Urothelium cell line (cell line): ENCODE measurements around the gene RHOT1.
"Not testable (repeated sequence)": the region's sequence is repeated elsewhere in the genome, so short reads cannot be mapped to it uniquely, and the experiment has no call there.

Experiments used
- DNase-seq: peaks from one replicate; pipeline ENCODE4 v3.0.0; 2011; ENCODE audit warnings: low spot score, mixed read lengths
- FAIRE-seq: peaks from 2 replicates; lab custom pipeline; 2011; peaks lifted over from hg19 to GRCh38; lab: Jason Lieb, UNC

RHOT1 gene

GRCh38 chr17:32123782-32124181 lies 18.5 kb upstream of the RHOT1 start:
- FAIRE-seq (no peak), DNase-seq (no peak)

DNA sequence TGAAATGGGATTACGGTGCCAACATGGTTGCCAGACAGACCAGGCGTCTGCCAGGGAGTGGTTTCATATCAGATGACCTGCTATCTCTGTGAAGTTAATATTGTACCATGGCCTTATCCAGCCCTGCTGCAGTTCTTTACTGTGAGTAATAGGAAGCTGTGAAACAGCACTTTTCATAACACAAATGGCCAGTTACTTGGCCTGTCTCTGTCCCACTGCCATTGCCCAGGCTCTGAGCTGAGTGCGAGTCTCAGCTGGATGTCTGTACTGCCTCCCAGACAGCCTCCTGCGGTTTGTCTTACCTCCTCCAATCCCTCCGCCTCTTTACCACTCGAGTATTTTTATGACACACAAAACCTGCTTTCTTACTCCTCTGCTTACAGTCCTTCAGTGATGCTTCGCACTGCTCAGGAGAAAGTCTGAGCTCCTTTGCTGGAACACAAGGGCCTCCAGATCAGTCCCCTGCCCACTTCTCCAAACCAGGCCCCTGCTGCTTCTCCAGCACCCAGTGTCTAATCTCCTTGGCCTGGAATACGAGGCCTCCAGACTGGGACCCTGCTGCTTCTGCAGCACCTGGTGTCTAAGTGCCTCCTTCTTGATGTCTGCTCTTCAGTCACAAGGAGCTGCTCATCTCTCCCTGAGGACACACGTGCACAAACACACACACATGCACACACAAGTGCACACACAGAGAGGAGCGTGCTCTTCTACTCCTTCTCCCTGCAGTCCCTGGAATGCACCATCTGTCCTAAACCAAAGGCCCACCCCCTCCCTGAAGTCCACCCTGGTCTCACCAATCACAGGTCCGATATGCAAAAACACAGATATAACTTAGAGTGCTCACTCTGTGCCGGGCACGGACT lies 17.1 kb upstream of the RHOT1 start:
- FAIRE-seq (no peak), DNase-seq (no peak)

- FAIRE-seq (no peak), DNase-seq (no peak)
These were observed 16.5 kb upstream of the RHOT1 start for GRCh38 chr17:32125848-32126153.

DNA sequence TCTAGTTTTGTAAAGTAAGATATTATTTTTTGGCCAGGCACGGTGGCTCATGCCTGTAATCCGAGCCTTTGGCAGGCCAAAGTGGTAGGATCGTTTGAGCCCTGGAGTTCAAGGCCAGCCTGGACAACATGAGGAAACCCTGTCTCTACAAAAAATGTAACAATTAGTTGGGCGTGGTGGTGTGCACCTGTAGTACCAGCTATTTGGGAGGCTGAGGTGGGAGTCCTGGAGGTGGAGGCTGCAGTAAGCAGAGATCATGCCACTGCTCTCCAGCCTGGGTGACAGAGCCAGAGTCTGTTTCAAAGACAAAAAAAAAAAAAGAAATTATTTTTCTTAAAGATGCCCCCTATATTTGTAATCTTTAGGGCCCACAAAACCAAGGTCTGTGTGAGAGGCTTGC lies 16.0 kb upstream of the RHOT1 start:
- DNase-seq = no peak
- FAIRE-seq = no peak

- no peak for FAIRE-seq
- no peak for DNase-seq
These were observed 15.6 kb upstream of the RHOT1 start for GRCh38 chr17:32126746-32127145.

DNA sequence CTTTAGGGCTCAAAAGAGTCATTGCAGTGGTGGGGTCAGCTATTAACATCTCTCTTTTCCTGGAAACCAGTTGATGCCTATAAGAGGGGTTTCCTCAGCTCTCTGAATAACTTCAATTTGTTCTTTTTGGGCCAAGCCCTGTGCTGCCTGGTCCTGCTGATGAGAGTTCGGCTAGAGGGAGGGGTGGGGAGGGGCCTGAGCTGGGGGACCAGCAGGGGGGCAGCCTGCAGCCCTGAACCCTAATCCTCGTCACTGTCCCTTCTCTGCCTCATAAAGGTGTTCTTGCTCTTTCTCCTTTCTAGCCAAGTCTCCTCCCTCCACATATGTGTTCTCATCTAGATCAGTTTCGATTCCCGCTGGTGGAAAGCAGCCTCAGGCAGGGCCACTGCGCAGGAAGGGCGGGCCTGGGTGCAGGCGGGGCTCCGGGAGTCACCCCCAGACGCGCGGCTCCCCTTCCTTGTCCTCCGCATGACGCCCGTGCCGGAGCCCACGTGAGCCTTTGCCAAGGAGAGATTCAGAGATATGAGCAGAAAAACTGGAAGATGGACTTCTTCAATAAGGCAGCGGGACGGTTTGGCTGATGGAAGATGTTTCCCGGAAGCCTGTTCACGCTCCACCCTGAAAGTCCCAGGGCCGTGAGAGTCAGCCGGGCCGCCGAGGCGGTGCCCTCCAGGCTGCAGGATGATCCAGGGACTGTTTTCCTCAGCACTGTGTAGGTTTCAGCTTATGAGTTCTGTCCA lies 15.0 kb upstream of the RHOT1 start:
- peak; percentile 13 for FAIRE-seq

GRCh38 chr17:32128470-32128869 lies 13.8 kb upstream of the RHOT1 start:
- DNase-seq, FAIRE-seq: not testable (repeated sequence)

More for the DNA sequence above, 15.0 kb upstream of the RHOT1 start:
- DNase-seq = peak; percentile 73

GRCh38 chr17:32135497-32136117 lies 6.7 kb upstream of the RHOT1 start:
- FAIRE-seq = not testable (repeated sequence)

GRCh38 chr17:32136856-32137255 lies 5.4 kb upstream of the RHOT1 start:
- FAIRE-seq = no peak

More at GRCh38 chr17:32135497-32136117, 6.7 kb upstream of the RHOT1 start:
- not testable (repeated sequence) for DNase-seq

GRCh38 chr17:32139504-32139903 lies 2.8 kb upstream of the RHOT1 start:
- not testable (repeated sequence) for DNase-seq, FAIRE-seq

More at GRCh38 chr17:32136856-32137255, 5.4 kb upstream of the RHOT1 start:
- no peak for DNase-seq

- no peak for DNase-seq
- FAIRE-seq = no peak
These were observed 1.0 kb upstream of the RHOT1 start for GRCh38 chr17:32141258-32141657.

DNA sequence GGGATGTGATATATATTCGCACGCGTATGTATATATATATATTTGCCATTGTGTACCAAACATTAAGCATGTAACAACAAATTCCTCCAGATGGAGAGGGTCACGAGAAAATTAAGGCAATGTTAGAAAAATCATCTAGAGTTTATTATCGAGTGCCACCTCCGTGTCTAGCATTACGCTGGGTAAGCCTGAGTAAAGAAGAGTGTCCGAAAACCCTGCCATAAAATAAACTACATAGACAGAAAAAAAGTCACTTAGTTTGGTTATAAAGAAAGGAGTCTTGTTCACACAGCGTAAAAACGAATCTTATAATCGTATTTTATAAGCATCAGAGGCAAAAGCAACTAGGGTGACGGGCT lies 644 bp upstream of the RHOT1 start:
- no peak for DNase-seq
- FAIRE-seq = no peak

DNA sequence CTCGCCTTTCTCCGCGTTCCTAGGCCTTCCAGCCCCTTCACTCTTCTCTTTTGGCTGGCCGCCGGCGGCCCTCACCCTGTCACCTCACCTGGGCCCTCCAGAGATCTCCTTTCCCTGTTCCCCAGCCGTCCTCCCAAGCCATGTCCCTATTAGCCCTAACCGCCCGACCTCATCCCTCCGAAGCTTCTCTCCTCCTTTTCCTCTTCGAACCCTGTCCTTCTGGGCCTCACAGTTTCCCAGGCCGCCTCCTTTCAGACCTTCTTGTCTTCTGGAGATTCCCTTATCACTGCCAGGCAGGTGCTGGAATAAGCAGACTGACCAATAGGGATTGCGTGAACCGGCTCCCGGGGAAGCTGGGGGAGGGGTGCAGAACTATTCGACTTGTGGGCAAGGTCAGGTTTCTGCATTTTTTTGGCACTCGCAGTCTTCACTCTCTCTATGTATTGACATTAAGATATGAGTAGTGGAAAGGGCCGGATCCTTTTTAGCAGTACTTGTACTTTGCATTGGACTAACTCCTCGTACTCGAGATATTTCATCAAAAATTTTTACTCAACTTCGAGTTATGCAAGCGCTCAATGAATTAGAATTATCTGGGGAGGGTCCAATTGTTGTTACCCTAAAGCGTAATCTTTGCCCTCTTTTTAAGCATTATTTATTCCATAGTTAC lies 690 bp downstream of the RHOT1 start:
- FAIRE-seq (no peak), DNase-seq (peak; percentile 52)

GRCh38 chr17:32143527-32143870 lies 1.2 kb downstream of the RHOT1 start:
- no peak for FAIRE-seq

DNA sequence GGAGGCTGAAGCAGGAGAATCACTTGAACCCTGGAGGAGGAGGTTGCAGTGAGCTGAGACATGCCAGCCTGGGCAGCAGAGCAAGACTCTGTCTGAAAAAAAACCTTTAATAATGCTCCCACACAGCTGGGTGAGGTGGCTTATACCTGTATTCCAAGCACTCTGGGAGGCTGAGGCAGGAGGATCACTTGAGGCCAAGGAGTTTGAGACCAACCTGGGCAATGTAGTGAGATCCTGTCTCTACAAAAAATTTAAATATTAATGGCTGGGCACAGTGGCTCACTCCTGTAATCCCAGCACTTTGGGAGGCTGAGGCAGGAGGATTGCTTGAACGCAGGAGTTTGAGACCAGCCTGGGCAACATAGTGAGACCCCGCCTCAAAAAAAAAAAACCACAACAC lies 2.1 kb downstream of the RHOT1 start:
- DNase-seq, FAIRE-seq: not testable (repeated sequence)

More at GRCh38 chr17:32143527-32143870, 1.2 kb downstream of the RHOT1 start:
- DNase-seq = no peak

DNA sequence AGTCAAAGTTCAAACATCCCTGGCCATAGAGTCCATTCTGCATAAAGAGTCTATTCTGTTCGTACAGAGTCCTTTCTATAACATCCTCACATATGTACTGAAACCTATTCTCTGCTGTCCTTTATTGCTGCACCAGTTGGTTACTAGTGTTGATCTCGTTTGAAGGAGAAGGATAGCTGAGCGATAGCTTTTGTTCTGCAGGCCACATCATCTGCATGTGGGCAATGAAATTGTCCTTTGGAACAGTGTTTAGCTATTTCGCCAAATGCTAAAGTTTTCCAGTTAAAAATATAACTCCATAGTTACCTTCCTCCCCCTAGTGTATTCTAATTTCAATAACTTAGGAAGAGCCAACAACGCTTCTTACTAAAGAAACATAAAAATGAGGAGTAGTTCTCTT lies 6.0 kb downstream of the RHOT1 start:
- DNase-seq = no peak

GRCh38 chr17:32150358-32150757 lies 8.1 kb downstream of the RHOT1 start:
- no peak for DNase-seq
- no peak for FAIRE-seq

More for the DNA sequence above, 6.0 kb downstream of the RHOT1 start:
- no peak for FAIRE-seq

- FAIRE-seq = no peak
- no peak for DNase-seq
These were observed 9.8 kb downstream of the RHOT1 start for GRCh38 chr17:32152130-32152529.

DNA sequence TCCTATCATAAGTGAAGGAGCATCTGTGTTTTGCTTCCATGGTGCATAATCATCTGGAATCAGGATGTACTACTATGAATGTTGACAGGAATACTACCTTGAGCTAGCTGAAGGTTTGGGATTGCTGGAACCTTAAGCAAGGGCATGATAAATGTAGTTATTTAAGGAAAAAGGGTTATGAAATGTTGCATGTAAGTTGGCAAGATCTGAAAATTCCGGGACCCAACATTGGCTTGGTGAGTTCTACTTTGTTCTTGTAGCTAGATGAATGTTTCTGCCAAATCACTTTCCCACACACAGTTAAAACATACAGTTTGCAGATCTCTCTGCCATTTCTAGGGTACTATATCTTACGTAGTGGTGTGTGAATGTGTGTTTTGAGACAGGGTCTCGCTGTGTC lies 13.6 kb downstream of the RHOT1 start:
- no peak for DNase-seq
- FAIRE-seq = no peak

GRCh38 chr17:32156656-32157055 lies 14.4 kb downstream of the RHOT1 start:
- FAIRE-seq (no peak), DNase-seq (no peak)

- DNase-seq = no peak
- no peak for FAIRE-seq
These were observed 14.9 kb downstream of the RHOT1 start for GRCh38 chr17:32157225-32157624.
